ENCODE data around the gene ATP6V1G3.
"Not testable (repeated sequence)": the region's sequence is repeated elsewhere in the genome, so short reads cannot be mapped to it uniquely, and the experiment has no call there.

Gene ATP6V1G3

DNA sequence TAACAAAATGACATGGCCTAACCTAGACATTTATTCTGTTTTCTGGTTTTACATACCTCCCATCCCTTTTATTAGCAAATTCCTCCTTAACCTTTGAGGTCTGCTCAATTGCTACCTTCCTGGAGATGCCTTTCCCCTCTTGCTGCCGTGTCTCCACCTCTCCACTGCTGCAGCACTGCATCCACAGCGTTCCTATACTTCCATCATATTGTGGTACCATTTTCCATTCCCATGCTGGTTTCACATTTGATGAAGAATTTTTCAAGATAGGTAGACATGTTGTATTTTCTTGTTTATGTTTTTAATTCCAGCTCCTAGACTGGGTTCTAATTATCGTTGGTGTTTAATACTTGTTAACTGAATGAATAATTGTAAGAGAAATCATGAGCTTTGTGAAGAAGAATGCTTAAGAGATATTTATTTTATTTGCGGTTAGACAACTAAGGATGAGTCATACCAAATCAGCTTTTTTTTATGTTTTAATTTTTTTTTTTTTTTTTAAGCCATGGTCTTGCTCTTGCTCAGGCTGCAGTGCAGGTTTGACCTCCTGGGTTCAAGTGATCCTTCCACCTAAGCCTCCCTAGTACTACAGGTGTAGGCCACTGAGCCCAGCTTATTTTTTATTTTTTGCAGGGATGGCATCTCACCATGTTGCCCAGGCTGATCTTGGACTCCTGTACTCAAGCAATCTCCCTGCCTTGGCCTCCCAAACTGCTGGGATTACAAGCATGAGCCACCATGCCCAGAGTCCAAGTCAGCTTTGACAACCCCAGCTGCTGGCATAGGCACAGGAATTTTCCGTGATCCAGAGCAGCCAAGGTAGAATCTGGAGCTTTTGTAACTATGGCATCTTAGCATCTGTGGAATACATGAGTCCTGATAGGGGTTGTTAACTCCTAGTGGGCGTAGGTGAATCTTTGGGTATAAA, 44.0 kb downstream of the ATP6V1G3 start:
- no peak for DNase-seq

DNA sequence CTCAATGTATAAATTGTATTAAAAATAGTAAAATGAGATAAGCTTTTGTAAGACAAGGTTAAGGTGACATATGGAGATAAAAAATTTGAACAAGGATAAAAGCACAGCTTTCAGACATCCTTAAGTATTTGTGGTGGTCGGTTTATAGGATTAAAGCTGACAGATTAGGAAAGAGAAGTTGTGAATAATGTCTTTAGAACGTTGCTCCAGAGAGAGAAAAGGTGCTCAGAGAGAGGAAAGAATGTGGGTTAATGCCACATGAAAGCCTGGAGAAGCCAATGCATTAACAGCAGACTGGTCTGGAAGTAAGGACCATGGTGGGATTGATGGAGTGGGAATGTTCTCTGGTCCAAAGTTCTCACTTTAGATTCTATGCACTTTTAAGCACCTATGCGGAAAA, 44.8 kb downstream of the ATP6V1G3 start:
- no peak for DNase-seq

DNA sequence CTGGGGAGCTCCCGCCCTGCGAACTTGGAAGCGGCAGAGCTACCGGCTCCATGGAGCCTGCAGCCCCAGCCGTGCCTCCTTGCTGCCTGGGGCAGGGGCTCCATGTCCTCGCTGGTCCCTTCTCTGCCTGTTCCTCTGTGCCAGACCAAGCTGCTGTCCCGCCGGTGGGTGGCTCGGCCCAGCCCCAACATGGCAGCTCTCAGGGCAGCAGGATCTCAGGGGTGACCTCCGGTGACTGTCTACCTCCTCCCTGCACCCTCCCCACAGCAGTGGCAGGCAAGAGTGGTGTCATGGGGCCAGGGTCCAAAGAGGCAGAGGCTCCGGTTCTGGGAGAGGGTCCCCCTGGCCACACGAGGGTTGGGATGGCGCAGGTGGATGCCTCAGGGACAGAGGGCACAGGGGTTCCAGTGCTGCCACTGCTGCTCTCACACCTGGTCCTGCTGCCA, 45.8 kb downstream of the ATP6V1G3 start:
- no peak for DNase-seq

DNA sequence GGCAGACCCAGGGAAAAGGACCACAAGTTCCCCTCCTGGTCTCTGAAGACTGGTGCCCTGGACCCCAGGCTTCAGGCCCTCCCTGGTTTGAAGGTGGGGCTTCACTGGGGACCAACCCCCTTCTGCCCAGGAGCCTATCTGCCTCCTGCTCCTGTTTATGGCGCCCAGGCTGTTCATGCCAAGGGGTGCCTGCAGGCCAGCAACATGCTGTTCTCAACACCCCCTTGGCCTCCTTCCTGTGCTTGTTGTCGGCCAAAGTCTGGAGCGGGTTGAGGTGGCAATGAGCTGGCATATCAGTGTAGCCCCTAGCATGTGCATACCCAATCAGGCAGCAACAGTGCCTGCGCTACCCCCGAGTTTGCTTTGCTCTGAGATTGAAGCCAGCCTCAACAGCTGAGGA, 46.3 kb downstream of the ATP6V1G3 start:
- no peak for DNase-seq

DNA sequence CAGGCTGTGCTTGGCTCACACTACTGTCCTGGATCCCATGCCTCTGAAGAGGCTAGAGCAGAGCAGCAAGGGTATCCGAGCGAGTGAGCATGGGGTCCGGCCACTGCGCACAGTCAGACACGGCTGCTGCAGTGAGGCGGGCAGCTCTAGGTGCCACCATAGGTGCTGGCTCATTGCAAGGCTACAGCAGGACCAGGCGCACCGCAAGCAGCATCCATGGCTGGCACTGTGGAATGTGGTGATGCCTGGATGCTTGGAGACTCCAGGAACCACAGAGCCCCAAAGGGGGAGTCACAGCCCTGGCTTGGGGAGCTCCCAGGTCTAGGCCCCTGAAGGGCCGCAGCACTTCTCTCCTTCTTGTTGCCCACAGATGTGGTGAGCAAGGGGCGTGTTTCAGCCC, 47.2 kb downstream of the ATP6V1G3 start:
- no peak for DNase-seq

DNA sequence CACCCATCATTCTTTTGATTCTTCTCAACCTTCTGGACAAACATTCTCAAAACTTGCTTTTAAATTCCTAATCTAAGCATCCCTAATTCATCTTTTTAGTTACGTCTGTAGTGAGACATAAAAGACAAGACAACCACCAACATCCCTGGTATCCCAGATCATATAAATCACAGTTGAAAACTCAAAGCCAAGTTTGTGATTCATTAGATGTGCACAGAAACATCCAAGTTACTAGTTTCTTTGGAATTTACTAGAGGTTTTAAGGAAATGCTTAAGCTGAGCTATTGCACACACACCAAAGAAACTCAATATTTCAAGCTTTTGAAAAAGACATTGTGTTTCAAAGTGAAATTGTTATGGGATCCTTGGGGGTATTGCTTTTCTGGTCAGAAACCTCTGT, 47.6 kb downstream of the ATP6V1G3 start:
- DNase-seq = no peak

DNA sequence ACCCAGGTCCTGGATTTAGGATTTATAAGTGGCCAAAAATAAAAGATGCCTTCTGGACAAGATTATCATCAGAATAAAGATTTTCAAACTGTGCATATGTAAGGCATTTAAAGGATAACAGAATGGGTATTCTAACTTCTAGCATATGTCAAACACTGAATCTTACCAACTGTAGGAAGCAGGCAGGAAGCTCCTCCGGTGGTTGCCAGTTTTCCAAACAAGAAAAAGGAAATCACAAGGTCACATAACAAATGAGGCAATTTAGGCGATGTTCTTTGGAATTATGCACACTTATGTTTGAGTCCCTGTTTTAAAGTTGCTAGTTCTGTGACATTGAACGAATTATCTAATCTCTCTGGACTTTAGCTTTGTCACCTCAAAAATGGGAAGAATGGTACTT, 48.9 kb downstream of the ATP6V1G3 start:
- DNase-seq = no peak

DNA sequence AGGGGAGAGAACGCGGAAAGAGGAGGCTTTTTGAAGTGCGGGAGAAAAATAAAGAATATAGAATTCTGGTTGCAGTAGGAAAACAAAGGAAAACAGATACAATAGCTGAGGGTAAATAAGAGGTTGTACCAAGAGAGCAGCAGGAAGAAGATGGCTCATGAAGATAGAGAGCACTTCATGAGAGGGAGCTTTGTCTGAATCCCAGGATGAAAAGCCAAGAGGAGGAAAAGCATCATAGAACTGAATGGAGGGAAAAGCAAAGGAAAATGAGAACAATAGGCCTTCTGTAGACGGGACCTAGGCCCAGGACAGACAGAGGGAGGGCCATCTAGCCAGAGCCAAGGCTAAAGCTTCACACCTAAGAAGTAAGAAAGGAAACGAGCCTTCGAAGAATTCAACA, 49.5 kb downstream of the ATP6V1G3 start:
- no peak for DNase-seq

DNA sequence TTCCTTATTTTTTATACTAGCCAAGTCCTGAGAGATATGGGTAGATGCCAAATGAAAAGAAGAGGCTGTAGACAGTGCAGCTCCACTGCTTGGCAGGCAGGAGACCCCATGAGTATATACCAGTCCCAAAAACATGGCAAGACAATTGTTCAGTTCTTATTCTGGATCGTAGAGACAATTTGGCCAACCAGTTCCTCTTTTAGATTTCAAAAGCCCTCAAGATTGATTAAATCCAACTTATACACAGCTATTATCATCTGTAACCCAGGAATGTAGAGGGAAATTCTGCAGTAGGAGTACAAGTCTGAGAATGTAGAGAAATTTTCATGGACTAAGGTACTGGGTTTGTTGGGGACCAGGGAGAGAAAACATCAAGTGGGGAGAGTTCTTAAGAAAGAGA, 50.3 kb downstream of the ATP6V1G3 start:
- DNase-seq = no peak

DNA sequence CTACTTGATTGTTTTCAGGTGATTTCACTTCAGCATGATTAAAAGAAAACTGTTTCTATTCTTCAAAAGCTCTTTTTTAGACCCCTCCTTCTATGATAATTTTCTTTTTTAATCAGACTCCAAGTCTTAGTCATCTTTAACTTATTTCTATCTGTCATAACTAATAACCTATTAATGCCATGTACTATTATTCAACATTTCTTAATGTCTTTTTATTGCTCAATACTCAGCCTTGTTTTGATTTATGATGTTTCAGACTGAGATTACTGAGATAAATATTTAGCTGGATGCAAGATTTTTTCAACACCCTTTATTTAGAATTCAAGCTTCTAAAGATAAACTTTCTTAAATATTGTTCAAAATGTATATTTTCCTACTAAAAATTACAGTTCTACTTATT, 53.6 kb downstream of the ATP6V1G3 start:
- DNase-seq = no peak

DNA sequence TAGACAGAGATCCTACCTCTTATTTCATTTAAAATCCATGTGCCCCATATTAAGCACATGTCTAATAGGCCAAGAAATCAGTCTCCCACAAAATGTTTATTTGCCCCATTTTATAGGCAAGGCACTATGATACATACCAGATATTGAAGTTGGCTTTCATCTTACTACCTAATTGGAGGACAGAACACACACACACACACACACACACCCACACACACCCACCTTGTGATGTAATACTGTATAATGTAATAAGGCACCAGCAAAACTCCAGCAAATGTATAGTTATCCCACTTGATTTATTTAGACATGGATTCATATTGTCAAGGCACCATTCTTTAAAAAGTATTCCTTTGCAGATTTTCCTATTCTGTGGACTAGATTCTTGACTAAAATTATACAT, 56.8 kb downstream of the ATP6V1G3 start:
- DNase-seq = no peak

DNA sequence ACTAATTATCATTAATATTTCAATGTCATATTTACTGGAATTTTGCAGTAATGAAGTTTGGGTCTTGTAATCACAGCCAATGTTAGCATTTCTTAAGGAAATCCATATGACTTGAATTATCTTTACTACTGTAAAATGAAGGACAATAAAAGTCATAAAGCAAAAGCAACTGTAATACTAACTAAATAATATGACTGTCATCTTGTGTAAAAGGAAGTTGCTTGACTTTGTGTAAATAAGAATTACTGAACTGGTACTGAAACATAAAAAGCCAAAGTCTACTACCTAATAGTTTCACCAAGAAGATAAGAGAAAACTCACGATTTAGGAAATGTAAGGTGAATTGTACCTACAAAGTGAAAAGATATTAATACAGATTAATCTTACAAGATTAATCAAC, 57.5 kb downstream of the ATP6V1G3 start:
- no peak for DNase-seq

DNA sequence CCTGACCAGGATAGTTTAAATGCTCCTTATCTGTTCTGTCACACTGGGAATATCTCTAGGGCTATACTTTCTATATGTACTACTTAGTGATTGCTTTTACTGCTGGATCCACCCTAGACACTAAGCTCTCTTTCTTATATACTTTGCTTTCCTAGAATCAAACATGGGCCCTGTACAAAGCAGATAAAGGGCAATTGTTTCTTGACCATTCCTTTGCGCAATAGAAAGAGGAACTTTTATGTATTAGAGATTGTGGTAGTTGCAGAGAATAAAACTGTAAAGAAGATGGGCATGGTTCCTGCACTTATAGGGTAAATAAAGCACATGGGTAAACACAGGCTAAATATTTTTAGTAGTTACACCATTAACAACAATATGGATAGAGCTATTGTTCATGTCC, 58.8 kb downstream of the ATP6V1G3 start:
- DNase-seq = no peak

DNA sequence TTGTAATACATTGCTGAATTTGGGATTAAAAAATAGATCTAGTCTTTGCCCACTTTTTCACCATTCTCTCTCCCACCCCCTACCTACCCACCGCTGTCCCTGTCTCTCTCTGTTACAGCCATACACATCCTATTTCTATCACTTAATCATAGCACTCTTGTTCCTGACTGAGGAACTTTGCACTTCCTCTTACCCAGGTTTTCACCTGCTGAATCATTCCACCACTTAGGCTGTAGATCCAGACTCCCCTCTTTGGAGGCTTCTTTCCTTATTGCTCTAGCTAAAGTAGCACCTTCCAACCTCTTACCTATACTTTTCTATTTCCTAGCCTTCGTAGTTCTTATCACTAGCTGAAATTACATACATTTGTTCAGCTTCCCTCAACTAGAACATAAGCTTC, 59.6 kb downstream of the ATP6V1G3 start:
- no peak for DNase-seq

DNA sequence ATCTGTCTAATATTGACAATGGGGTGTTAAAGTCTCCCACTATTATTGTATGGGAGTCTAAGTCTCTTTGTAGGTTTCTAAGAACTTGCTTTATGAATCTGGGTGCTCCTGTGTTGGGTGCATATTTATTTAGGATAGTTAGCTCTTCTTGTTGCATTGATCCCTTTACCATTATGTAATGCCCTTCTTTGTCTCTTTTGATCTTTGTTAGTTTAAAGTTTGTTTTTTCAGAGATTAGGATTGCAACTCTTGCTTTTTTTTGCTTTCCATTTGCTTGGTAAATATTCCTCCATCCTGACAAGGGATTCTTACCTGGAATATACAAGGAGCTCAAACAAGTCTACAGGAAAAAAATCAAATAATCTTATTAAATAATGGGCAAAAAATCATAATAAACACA, 63.1 kb downstream of the ATP6V1G3 start:
- DNase-seq = not testable (repeated sequence)
